HUES48 (cell line): ENCODE measurements around the gene XIRP1.

Experiments used
- H3K27ac ChIP-seq: one replicate; pipeline ENCODE4 v1.7.0; 2013; ENCODE audit warnings: low read depth, low read length, inconsistent platforms
- H3K27me3 ChIP-seq: 2 replicates; pipeline ENCODE4 v1.6.1; 2013; ENCODE audit warnings: mild to moderate bottlenecking, low read length; ENCODE audit not compliant: control insufficient read depth, insufficient read depth
- H3K36me3 ChIP-seq: 2 replicates; pipeline ENCODE4 v1.6.1; 2013; ENCODE audit warnings: low read length; ENCODE audit not compliant: control insufficient read depth, insufficient read depth
- H3K4me1 ChIP-seq: 2 replicates; pipeline ENCODE4 v1.6.1; 2013; ENCODE audit warnings: mild to moderate bottlenecking, low read length; ENCODE audit not compliant: control insufficient read depth, insufficient read depth
- H3K4me3 ChIP-seq: 2 replicates; pipeline ENCODE4 v1.5.1; 2013; ENCODE audit warnings: mild to moderate bottlenecking, low read depth, low read length
- H3K9ac ChIP-seq: 2 replicates; pipeline ENCODE4 v1.6.1; 2013; ENCODE audit warnings: mild to moderate bottlenecking, low read depth, low read length, moderate library complexity
- H3K9me3 ChIP-seq: 2 replicates; pipeline ENCODE4 v1.6.1; 2013; ENCODE audit warnings: low read length; ENCODE audit not compliant: control insufficient read depth, insufficient read depth

XIRP1 gene

GRCh38 chr3:39158148-39158715 lies 34.2 kb downstream of the XIRP1 start:
- Histone ChIP-seq H3K4me3 (no peak overlapping the region), H3K9ac (no peak overlapping the region), H3K27ac (no peak overlapping the region), H3K4me1 (peaks cover 14% of the 10 kb centered on the region), H3K27me3 (no peaks in the 10 kb centered on the region), H3K9me3 (no peaks in the 10 kb centered on the region), H3K36me3 (no peaks in the 10 kb centered on the region)

- Histone ChIP-seq H3K9ac (no peak overlapping the region), H3K4me1 (peaks cover 17% of the 10 kb centered on the region), H3K9me3 (no peaks in the 10 kb centered on the region), H3K27ac (no peak overlapping the region), H3K36me3 (no peaks in the 10 kb centered on the region), H3K4me3 (no peak overlapping the region), H3K27me3 (0 out of 2 replicates have a peak, but pooled peaks cover 5% of the 10 kb centered on the region)
Measured at GRCh38 chr3:39157359-39157758, 35.0 kb downstream of the XIRP1 start.

- peaks cover 24% of the 10 kb centered on the region for H3K4me1 ChIP-seq
- H3K9ac ChIP-seq: no peak overlapping the region
- no peaks in the 10 kb centered on the region for H3K36me3 ChIP-seq
- H3K4me3 ChIP-seq: no peak overlapping the region
- H3K27ac ChIP-seq: no peak overlapping the region
- no peaks in the 10 kb centered on the region for H3K9me3 ChIP-seq
- H3K27me3 ChIP-seq: 0 out of 2 replicates have a peak, but pooled peaks cover 5% of the 10 kb centered on the region
Measured at GRCh38 chr3:39156421-39156820, 36.0 kb downstream of the XIRP1 start.

GRCh38 chr3:39154280-39155021 lies 37.9 kb downstream of the XIRP1 start:
- Histone ChIP-seq H3K4me3 (peak overlapping the region; percentile 80), H3K9me3 (no peaks in the 10 kb centered on the region), H3K36me3 (no peaks in the 10 kb centered on the region), H3K9ac (peak overlapping the region; percentile 59; the same call in 1 of the 2 replicates), H3K4me1 (peaks cover 43% of the 10 kb centered on the region), H3K27ac (peak overlapping the region; percentile 94), H3K27me3 (0 out of 2 replicates have a peak, but pooled peaks cover 5% of the 10 kb centered on the region)

GRCh38 chr3:39153977-39154279 lies 38.5 kb downstream of the XIRP1 start:
- H3K9ac ChIP-seq: peak overlapping the region; percentile 59; the same call in 1 of the 2 replicates
- peaks cover 43% of the 10 kb centered on the region for H3K4me1 ChIP-seq
- H3K4me3 ChIP-seq: peak overlapping the region; percentile 80
- H3K9me3 ChIP-seq: no peaks in the 10 kb centered on the region
- peak overlapping the region; percentile 94 for H3K27ac ChIP-seq
- no peaks in the 10 kb centered on the region for H3K36me3 ChIP-seq
- H3K27me3 ChIP-seq: 0 out of 2 replicates have a peak, but pooled peaks cover 5% of the 10 kb centered on the region

- peak overlapping the region; percentile 99 for H3K27ac ChIP-seq
- peak overlapping the region; percentile 54 for H3K9ac ChIP-seq
- H3K36me3 ChIP-seq: peaks cover 4% of the 10 kb centered on the region
- H3K4me3 ChIP-seq: peak overlapping the region; percentile 80
- 0 out of 2 replicates have a peak, but pooled peaks cover 5% of the 10 kb centered on the region for H3K27me3 ChIP-seq
- H3K4me1 ChIP-seq: peaks cover 64% of the 10 kb centered on the region
- H3K9me3 ChIP-seq: no peaks in the 10 kb centered on the region
Measured at GRCh38 chr3:39150803-39151631, 41.4 kb downstream of the XIRP1 start.

- Histone ChIP-seq H3K36me3 (peaks cover 12% of the 10 kb centered on the region), H3K4me3 (peak overlapping the region; percentile 80), H3K9ac (peak overlapping the region; percentile 2; the same call in 1 of the 2 replicates), H3K9me3 (no peaks in the 10 kb centered on the region), H3K27me3 (0 out of 2 replicates have a peak, but pooled peaks cover 5% of the 10 kb centered on the region), H3K27ac (peak overlapping the region; percentile 99), H3K4me1 (peaks cover 64% of the 10 kb centered on the region)
Measured at GRCh38 chr3:39150148-39150802, 42.1 kb downstream of the XIRP1 start.

- H3K9me3 ChIP-seq: no peaks in the 10 kb centered on the region
- 0 out of 2 replicates have a peak, but pooled peaks cover 5% of the 10 kb centered on the region for H3K27me3 ChIP-seq
- no peak overlapping the region for H3K4me3 ChIP-seq
- H3K4me1 ChIP-seq: peaks cover 60% of the 10 kb centered on the region
- H3K36me3 ChIP-seq: peaks cover 17% of the 10 kb centered on the region
- H3K27ac ChIP-seq: peak overlapping the region; percentile 99
- H3K9ac ChIP-seq: no peak overlapping the region
Measured at GRCh38 chr3:39149498-39150147, 42.8 kb downstream of the XIRP1 start.

- 0 out of 2 replicates have a peak, but pooled peaks cover 5% of the 10 kb centered on the region for H3K27me3 ChIP-seq
- H3K4me1 ChIP-seq: peaks cover 59% of the 10 kb centered on the region
- H3K27ac ChIP-seq: no peak overlapping the region
- peaks cover 22% of the 10 kb centered on the region for H3K36me3 ChIP-seq
- no peak overlapping the region for H3K9ac ChIP-seq
- no peak overlapping the region for H3K4me3 ChIP-seq
- no peaks in the 10 kb centered on the region for H3K9me3 ChIP-seq
Measured at GRCh38 chr3:39149059-39149455, 43.3 kb downstream of the XIRP1 start.

GRCh38 chr3:39148435-39149058 lies 43.8 kb downstream of the XIRP1 start:
- Histone ChIP-seq H3K27me3 (0 out of 2 replicates have a peak, but pooled peaks cover 5% of the 10 kb centered on the region), H3K4me3 (no peak overlapping the region), H3K4me1 (peaks cover 59% of the 10 kb centered on the region), H3K27ac (peak overlapping the region; percentile 70), H3K9ac (no peak overlapping the region), H3K9me3 (no peaks in the 10 kb centered on the region), H3K36me3 (peaks cover 27% of the 10 kb centered on the region)
